ENCODE measurements around the gene MED28.
"Not testable (repeated sequence)": the region's sequence is repeated elsewhere in the genome, so short reads cannot be mapped to it uniquely, and the experiment has no call there.

Gene MED28, protein sequence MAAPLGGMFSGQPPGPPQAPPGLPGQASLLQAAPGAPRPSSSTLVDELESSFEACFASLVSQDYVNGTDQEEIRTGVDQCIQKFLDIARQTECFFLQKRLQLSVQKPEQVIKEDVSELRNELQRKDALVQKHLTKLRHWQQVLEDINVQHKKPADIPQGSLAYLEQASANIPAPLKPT

GRCh38 chr4:17614416-17615299, at the start of gene MED28:
Gene MED28, plus strand, starts transcription at chr4:17614641. Its CDS starts 14 bp downstream, at chr4:17614655.
- no peak for TF ChIP-seq CTCF (IDR thresholded peaks at IDR 0.05; ENCODE audit: extremely low read depth, missing control alignments)

GRCh38 chr4:17565846-17566245, 48.6 kb upstream of the MED28 start:
- DNase-seq (ENCODE audit: low spot score): no peak
- TF ChIP-seq CTCF (IDR thresholded peaks at IDR 0.05; ENCODE audit: extremely low read depth, missing control alignments): no peak

More at GRCh38 chr4:17614416-17615299, at the start of gene MED28:
- DNase-seq (ENCODE audit: low spot score): peak; percentile 94

- no peak for TF ChIP-seq CTCF (IDR thresholded peaks at IDR 0.05; ENCODE audit: extremely low read depth, missing control alignments)
- DNase-seq (ENCODE audit: low spot score): no peak
Observed at GRCh38 chr4:17567271-17567670, 47.2 kb upstream of the MED28 start.

DNA sequence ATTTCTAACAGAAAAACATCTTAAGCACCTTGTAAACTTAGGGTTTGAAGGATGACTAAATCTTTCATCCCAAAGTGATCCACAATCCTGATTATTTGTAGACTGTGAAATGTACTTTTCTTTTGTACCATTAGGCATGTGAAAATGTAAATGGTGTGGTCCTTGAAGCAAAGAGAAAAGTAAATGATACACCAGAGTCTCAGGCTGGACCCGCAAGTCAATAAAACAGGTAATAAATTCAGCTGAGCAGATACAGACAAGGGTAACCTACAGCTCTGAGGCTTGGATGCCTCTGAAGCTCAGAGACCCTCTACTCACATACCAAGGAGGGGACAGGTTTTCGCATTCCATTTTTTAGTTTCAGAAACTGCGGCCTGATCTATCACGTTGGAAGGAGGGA, 40.2 kb upstream of the MED28 start:
- no peak for DNase-seq (ENCODE audit: low spot score)
- no peak for TF ChIP-seq CTCF (IDR thresholded peaks at IDR 0.05; ENCODE audit: extremely low read depth, missing control alignments)

GRCh38 chr4:17575177-17575576, 39.3 kb upstream of the MED28 start:
- not testable (repeated sequence) for DNase-seq (ENCODE audit: low spot score)

GRCh38 chr4:17576932-17577664, 37.3 kb upstream of the MED28 start, which contains the start of gene LAP3:
Gene LAP3, plus strand, starts transcription at chr4:17577198. Its CDS starts 268 bp downstream, at chr4:17577466.
- TF ChIP-seq CTCF (IDR thresholded peaks at IDR 0.05; ENCODE audit: extremely low read depth, missing control alignments): no peak
- peak; percentile 95 for DNase-seq (ENCODE audit: low spot score)

- no peak for TF ChIP-seq CTCF (IDR thresholded peaks at IDR 0.05; ENCODE audit: extremely low read depth, missing control alignments)
- DNase-seq (ENCODE audit: low spot score): peak; percentile 28
Observed at GRCh38 chr4:17577665-17578481, 36.6 kb upstream of the MED28 start.
